T-helper 2 cell treated with Interferon-gamma antibody and Interleukin-4, amounts not matched to agents 5 μg/mL and 100 μg/mL, for 36 hours (primary cell): ENCODE results near the gene CHST11.
A peak's percentile ranks its signal among the peaks of the same experiment; 100 is the strongest.

Source experiments
- DNase-seq: peaks from one replicate; pipeline ENCODE4 v3.0.0; 2021; ENCODE audit warnings: low spot score
- H3K27ac Mint-ChIP-seq: one replicate; pipeline ENCODE4 v1.8.0; 2021; ENCODE audit warnings: mild to moderate bottlenecking, mixed read lengths
- H3K27me3 Mint-ChIP-seq: one replicate; pipeline ENCODE4 v1.8.0; 2021; ENCODE audit warnings: low read depth, mixed read lengths
- H3K36me3 Mint-ChIP-seq: one replicate; pipeline ENCODE4 v1.8.0; 2021; ENCODE audit warnings: low read depth, mixed read lengths
- H3K4me1 Mint-ChIP-seq: one replicate; pipeline ENCODE4 v1.8.0; 2021; ENCODE audit warnings: low read depth, mixed read lengths
- H3K4me3 Mint-ChIP-seq: one replicate; pipeline ENCODE4 v1.8.0; 2022; ENCODE audit warnings: mild to moderate bottlenecking, moderate library complexity, mixed read lengths
- H3K9me3 Mint-ChIP-seq: one replicate; pipeline ENCODE4 v1.8.0; 2021; ENCODE audit warnings: mixed read lengths

CHST11 gene

GRCh38 chr12:104677441-104678089 is 220.8 kb downstream of the CHST11 start:
- peaks cover 45% of the 10 kb centered on the region for H3K4me1 Mint-ChIP-seq
- H3K36me3 Mint-ChIP-seq = peaks cover 8% of the 10 kb centered on the region
- DNase-seq = no peak
- peak overlapping the region; percentile 23 for H3K27ac Mint-ChIP-seq
- no peaks in the 10 kb centered on the region for H3K9me3 Mint-ChIP-seq
- no peaks in the 10 kb centered on the region for H3K27me3 Mint-ChIP-seq
- no peak overlapping the region for H3K4me3 Mint-ChIP-seq

DNA sequence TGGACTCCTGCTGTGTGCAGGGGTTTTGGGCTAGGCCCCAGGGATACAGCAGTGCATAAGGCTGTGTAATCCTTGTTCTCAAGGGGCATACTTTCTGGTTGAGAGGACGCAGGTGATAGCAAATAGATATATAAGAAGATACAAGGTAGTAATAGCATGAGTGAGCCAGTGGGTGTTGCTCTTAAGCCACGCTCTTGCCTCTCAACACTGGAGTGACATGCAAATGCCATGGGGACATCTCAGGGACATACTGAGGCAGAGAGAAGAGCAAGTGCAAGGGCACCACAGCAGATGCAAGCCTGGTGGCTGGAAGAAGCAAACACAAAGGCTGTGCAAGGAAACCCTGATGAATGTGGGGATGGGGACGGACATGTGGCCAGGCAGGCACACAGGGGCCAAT is 223.3 kb downstream of the CHST11 start:
- no peak for DNase-seq
- peak overlapping the region; percentile 3 for H3K27ac Mint-ChIP-seq
- peaks cover 19% of the 10 kb centered on the region for H3K36me3 Mint-ChIP-seq
- no peaks in the 10 kb centered on the region for H3K27me3 Mint-ChIP-seq
- H3K4me1 Mint-ChIP-seq = peaks cover 52% of the 10 kb centered on the region
- peaks cover 5% of the 10 kb centered on the region for H3K9me3 Mint-ChIP-seq
- H3K4me3 Mint-ChIP-seq = peak overlapping the region; percentile 20

DNA sequence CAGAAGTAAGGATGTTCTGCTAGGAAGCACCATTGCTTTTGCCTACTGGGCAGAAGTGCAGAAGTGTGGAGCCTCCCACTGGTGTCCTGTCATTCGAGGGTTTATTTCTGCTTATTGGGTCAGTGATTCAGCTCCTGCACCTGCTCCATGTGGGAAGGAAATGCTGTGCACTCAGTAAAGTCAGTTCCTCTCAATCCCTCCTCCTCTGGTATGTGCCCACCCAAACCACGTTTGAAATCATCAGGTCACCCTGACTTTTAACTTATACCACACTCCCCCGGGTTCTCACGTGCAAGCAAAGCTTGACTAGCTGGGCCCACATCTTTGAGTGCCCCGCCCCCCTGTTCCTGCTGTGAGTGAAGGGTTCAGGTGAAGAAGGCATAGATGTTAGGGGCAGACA is 223.7 kb downstream of the CHST11 start:
- Mint-ChIP-seq H3K27me3 (no peaks in the 10 kb centered on the region), H3K36me3 (peaks cover 22% of the 10 kb centered on the region), H3K27ac (peak overlapping the region; percentile 61), H3K9me3 (peaks cover 5% of the 10 kb centered on the region), H3K4me3 (no peak overlapping the region), H3K4me1 (peaks cover 56% of the 10 kb centered on the region)
- no peak for DNase-seq

GRCh38 chr12:104681012-104681690 is 224.4 kb downstream of the CHST11 start:
- Mint-ChIP-seq H3K27me3 (no peaks in the 10 kb centered on the region), H3K27ac (peak overlapping the region; percentile 41), H3K36me3 (peaks cover 26% of the 10 kb centered on the region), H3K4me1 (peaks cover 63% of the 10 kb centered on the region), H3K9me3 (peaks cover 5% of the 10 kb centered on the region), H3K4me3 (peak overlapping the region; percentile 5)
- DNase-seq = no peak

GRCh38 chr12:104682790-104683279 is 226.1 kb downstream of the CHST11 start:
- peak; percentile 78 for DNase-seq
- Mint-ChIP-seq H3K4me3 (peak overlapping the region; percentile 81), H3K27me3 (no peaks in the 10 kb centered on the region), H3K36me3 (peaks cover 32% of the 10 kb centered on the region), H3K4me1 (peaks cover 71% of the 10 kb centered on the region), H3K27ac (peak overlapping the region; percentile 90), H3K9me3 (peaks cover 5% of the 10 kb centered on the region)

- no peak for DNase-seq
- Mint-ChIP-seq H3K9me3 (peaks cover 5% of the 10 kb centered on the region), H3K36me3 (peaks cover 35% of the 10 kb centered on the region), H3K27me3 (no peaks in the 10 kb centered on the region), H3K27ac (peak overlapping the region; percentile 90), H3K4me1 (peaks cover 76% of the 10 kb centered on the region), H3K4me3 (peak overlapping the region; percentile 31)
Measured at GRCh38 chr12:104683831-104684503, 227.2 kb downstream of the CHST11 start.

DNA sequence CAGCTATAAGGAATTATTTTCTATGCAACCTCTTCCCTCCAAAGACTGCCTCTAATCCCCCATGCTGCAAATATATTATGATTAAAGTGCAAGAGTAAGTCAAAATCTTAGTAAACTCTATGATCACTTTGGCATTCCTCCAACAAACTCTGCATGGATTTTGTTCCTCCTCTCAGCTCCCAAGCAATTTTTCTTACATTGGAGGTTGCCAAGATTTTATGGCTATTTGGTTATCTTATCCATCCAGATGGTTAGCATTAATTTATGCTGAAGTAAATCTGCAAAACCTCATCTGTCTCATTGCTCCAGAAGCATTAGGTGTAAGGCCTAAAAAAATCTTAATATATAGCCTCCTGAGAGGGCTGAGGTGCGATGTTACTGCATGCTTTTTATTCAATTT is 228.1 kb downstream of the CHST11 start:
- H3K4me1 Mint-ChIP-seq = peaks cover 80% of the 10 kb centered on the region
- no peak overlapping the region for H3K4me3 Mint-ChIP-seq
- peak overlapping the region; percentile 9 for H3K27ac Mint-ChIP-seq
- H3K9me3 Mint-ChIP-seq = peaks cover 5% of the 10 kb centered on the region
- DNase-seq = no peak
- H3K27me3 Mint-ChIP-seq = no peaks in the 10 kb centered on the region
- H3K36me3 Mint-ChIP-seq = peaks cover 35% of the 10 kb centered on the region

- H3K36me3 Mint-ChIP-seq = peaks cover 38% of the 10 kb centered on the region
- peaks cover 5% of the 10 kb centered on the region for H3K9me3 Mint-ChIP-seq
- H3K4me3 Mint-ChIP-seq = no peak overlapping the region
- no peak for DNase-seq
- H3K27ac Mint-ChIP-seq = peak overlapping the region; percentile 66
- H3K4me1 Mint-ChIP-seq = peaks cover 80% of the 10 kb centered on the region
- no peaks in the 10 kb centered on the region for H3K27me3 Mint-ChIP-seq
Measured at GRCh38 chr12:104685366-104685765, 228.6 kb downstream of the CHST11 start.

- no peak for DNase-seq
- Mint-ChIP-seq H3K9me3 (peaks cover 5% of the 10 kb centered on the region), H3K4me3 (peak overlapping the region; percentile 27), H3K27me3 (no peaks in the 10 kb centered on the region), H3K36me3 (peaks cover 40% of the 10 kb centered on the region), H3K27ac (peak overlapping the region; percentile 78), H3K4me1 (peaks cover 77% of the 10 kb centered on the region)
Measured at GRCh38 chr12:104686196-104686595, 229.4 kb downstream of the CHST11 start.

- DNase-seq = peak; percentile 69
- H3K4me1 Mint-ChIP-seq = peaks cover 68% of the 10 kb centered on the region
- H3K36me3 Mint-ChIP-seq = peaks cover 49% of the 10 kb centered on the region
- H3K4me3 Mint-ChIP-seq = peak overlapping the region; percentile 73
- H3K27ac Mint-ChIP-seq = peak overlapping the region; percentile 95
- no peaks in the 10 kb centered on the region for H3K27me3 Mint-ChIP-seq
- H3K9me3 Mint-ChIP-seq = peaks cover 8% of the 10 kb centered on the region
Measured at GRCh38 chr12:104687823-104688573, 231.2 kb downstream of the CHST11 start.

DNA sequence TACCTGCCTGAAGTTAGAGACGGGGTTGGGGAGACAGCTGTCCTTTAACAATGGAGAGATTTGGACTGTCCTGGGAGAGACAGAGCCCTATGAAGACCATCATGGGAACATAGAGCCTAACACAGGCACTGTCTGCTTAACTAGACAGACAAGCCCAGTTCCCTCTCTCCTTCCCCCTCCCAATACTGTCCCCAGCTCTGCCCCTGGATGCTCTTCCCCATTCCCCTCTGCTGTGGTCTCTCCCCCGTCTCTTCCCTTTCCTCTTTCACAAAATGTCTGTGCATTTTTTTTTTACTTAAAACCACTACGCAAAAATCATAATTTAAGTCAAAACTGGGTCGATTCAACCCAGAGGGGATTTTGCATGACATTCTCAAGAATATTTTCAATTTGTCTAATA is 232.9 kb downstream of the CHST11 start:
- Mint-ChIP-seq H3K27ac (peak overlapping the region; percentile 55), H3K4me1 (peaks cover 71% of the 10 kb centered on the region), H3K27me3 (no peaks in the 10 kb centered on the region), H3K36me3 (peaks cover 56% of the 10 kb centered on the region), H3K9me3 (peaks cover 5% of the 10 kb centered on the region), H3K4me3 (no peak overlapping the region)
- DNase-seq = no peak

DNA sequence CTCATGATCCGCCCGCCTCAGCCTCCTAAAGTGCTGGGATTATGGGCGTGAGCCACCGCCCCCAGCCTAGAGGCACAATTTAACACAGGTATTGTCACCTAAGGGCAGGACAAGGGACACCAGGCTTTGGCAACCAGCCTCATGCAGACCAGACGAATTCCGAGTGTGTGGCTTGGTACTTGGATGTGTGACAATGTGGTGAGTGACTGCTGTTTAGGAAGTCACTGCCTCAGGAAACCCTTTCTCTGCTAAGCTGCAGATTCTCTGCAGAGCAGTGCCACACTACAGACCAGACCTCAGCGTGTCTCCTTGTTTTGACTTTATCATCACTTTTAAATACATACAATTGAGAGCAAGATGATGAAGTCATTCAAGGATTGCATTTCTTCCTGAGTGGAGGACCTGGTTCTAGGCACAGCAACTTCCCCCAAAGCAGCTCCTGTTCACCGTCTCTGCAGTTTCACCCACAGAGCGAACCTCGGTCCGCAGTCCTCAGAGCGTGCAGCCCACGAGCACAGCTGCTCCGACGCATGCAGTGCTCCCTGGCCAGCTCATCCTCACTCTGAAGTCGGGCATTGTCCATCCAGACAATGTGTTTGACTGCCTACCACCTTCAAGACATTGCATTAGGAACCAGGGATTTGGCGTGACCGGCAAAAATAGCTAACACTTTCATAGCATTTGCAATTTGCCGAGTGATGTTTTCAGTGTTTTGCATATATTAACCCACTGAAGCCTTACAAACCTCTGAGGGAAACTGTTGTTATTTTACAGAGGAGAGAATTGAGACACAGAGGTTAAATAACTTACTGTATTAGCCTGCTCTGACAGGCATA is 235.2 kb downstream of the CHST11 start:
- H3K4me3 Mint-ChIP-seq = no peak overlapping the region
- H3K4me1 Mint-ChIP-seq = peaks cover 70% of the 10 kb centered on the region
- no peak for DNase-seq
- H3K36me3 Mint-ChIP-seq = peaks cover 46% of the 10 kb centered on the region
- peaks cover 5% of the 10 kb centered on the region for H3K9me3 Mint-ChIP-seq
- no peak overlapping the region for H3K27ac Mint-ChIP-seq
- no peaks in the 10 kb centered on the region for H3K27me3 Mint-ChIP-seq
